ENCODE data around the gene PIWIL1.

GRCh38 chr12:130299574-130299973 lies 38.1 kb upstream of the PIWIL1 start:
- TF ChIP-seq POLR2AphosphoS5 (IDR thresholded peaks at IDR 0.05; ENCODE audit: low read depth, low read length) (no peak), SIN3A (IDR thresholded peaks at IDR 0.05; ENCODE audit: borderline replicate concordance, insufficient read depth, low read length) (no peak)
